ENCODE results near the gene COX8A.

COX8A gene

DNA sequence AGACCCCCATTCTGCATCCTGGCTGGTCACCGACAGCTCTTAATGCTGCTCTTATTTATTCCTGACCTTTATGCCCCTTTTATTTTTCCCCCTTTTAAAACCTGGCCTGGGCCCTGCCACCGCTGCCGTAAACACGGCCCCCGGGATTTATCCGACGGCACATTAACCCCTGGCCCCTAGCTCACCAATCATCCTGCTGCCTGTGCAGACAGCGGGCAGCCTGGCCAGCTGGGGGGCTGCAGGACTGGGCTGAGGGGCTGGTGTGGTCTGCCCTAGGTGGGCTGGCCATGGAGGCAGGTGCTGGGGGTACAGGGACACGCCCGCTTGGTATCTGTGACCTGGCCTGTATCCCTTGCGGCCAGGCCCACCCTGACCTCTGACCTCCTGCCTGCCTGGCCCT is 39.9 kb downstream of the COX8A start:
- Histone ChIP-seq H3K79me2 (ENCODE audit: insufficient read depth, low read length) (no peaks in the 10 kb centered on the region), H3K4me1 (ENCODE audit: insufficient read depth, low read length, poor library complexity, severe bottlenecking) (no peaks in the 10 kb centered on the region), H2AFZ (ENCODE audit: low read length) (no peak overlapping the region), H3K4me3 (ENCODE audit: low read length, poor library complexity, severe bottlenecking) (no peak overlapping the region), H3K36me3 (ENCODE audit: insufficient read depth, low read length) (no peaks in the 10 kb centered on the region), H3K4me2 (ENCODE audit: low read depth, low read length, poor library complexity, severe bottlenecking) (no peak overlapping the region), H3K9me2 (replicated peaks; ENCODE audit: low read depth, low read length) (no peaks in the 10 kb centered on the region), H3F3A (ENCODE audit: low read depth) (no peaks in the 10 kb centered on the region), H3K27me3 (ENCODE audit: insufficient read depth, low read length, poor library complexity, severe bottlenecking) (no peaks in the 10 kb centered on the region), H3K9me3 (ENCODE audit: insufficient read depth, low read depth, low read length) (no peaks in the 10 kb centered on the region), H4K20me1 (ENCODE audit: insufficient read depth, low read length, poor library complexity, severe bottlenecking) (no peaks in the 10 kb centered on the region), H3K9ac (ENCODE audit: low read depth, low read length, poor library complexity, severe bottlenecking) (no peak overlapping the region)
- TF ChIP-seq CTCF (conservative IDR thresholded peaks at IDR 0.05; ENCODE audit: low read length) (no peak), EZH2phosphoT487 (IDR thresholded peaks at IDR 0.05; ENCODE audit: borderline replicate concordance) (no peak)

- Histone ChIP-seq H3K9me2 (replicated peaks; ENCODE audit: low read depth, low read length) (no peaks in the 10 kb centered on the region), H3K9ac (ENCODE audit: low read depth, low read length, poor library complexity, severe bottlenecking) (no peak overlapping the region), H3K36me3 (ENCODE audit: insufficient read depth, low read length) (no peaks in the 10 kb centered on the region), H3K27me3 (ENCODE audit: insufficient read depth, low read length, poor library complexity, severe bottlenecking) (no peaks in the 10 kb centered on the region), H3K4me3 (ENCODE audit: low read length, poor library complexity, severe bottlenecking) (no peak overlapping the region), H3K79me2 (ENCODE audit: insufficient read depth, low read length) (no peaks in the 10 kb centered on the region), H3F3A (ENCODE audit: low read depth) (no peaks in the 10 kb centered on the region), H3K9me3 (ENCODE audit: insufficient read depth, low read depth, low read length) (no peaks in the 10 kb centered on the region), H4K20me1 (ENCODE audit: insufficient read depth, low read length, poor library complexity, severe bottlenecking) (no peaks in the 10 kb centered on the region), H3K4me1 (ENCODE audit: insufficient read depth, low read length, poor library complexity, severe bottlenecking) (no peaks in the 10 kb centered on the region), H3K4me2 (ENCODE audit: low read depth, low read length, poor library complexity, severe bottlenecking) (no peak overlapping the region), H2AFZ (ENCODE audit: low read length) (no peak overlapping the region)
- TF ChIP-seq CTCF (conservative IDR thresholded peaks at IDR 0.05; ENCODE audit: low read length) (no peak), EZH2phosphoT487 (IDR thresholded peaks at IDR 0.05; ENCODE audit: borderline replicate concordance) (no peak)
These were observed 41.1 kb downstream of the COX8A start for GRCh38 chr11:64015510-64015909.

DNA sequence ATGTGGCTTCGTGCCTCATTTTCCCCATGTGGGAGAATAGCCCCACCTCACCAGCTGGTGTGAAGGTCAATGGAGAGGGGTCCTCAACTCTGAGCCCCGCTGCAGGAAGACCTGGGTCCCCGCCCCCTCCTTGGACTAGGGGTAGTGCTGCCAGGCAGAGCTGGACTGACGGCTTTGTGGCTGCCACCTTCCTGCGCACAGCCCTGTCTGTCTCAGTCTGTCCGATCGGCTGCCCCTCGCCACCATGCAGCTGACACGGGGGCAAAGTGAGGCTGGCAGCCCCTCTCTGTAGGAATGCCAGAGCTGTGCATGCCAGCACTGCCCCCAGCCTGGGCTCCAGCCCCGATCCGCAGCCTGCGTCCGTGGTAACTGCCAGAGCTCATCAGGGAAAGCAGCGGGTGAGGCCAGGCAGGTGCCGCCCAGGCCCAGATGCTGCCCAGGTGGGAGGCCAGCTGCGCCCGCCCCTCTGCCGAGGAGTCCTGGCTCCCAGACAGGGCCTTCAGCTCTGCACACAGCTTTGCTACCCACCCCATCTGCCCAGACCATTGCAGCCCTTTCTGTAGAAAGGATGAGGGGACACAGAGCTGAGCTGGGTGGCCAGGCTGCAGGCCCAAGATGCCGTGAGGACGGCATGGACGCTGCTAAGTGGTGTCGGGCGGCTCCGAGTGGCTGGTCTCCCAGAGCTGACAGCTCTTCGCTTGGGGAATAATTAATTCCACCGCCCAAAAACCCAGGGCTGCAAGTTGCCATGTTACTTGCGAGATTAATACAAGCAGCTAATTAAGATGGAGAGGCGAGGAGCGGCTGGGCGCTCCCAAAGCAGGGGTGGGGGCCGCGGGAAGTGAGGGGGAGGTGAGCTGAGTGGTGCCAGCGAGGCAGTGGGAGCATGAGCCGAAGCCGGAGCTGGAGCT is 41.8 kb downstream of the COX8A start:
- Histone ChIP-seq H3K27me3 (ENCODE audit: insufficient read depth, low read length, poor library complexity, severe bottlenecking) (no peaks in the 10 kb centered on the region), H3K79me2 (ENCODE audit: insufficient read depth, low read length) (no peaks in the 10 kb centered on the region), H2AFZ (ENCODE audit: low read length) (no peak overlapping the region), H3K4me3 (ENCODE audit: low read length, poor library complexity, severe bottlenecking) (no peak overlapping the region), H3K36me3 (ENCODE audit: insufficient read depth, low read length) (no peaks in the 10 kb centered on the region), H3K9ac (ENCODE audit: low read depth, low read length, poor library complexity, severe bottlenecking) (no peak overlapping the region), H3K9me3 (ENCODE audit: insufficient read depth, low read depth, low read length) (no peaks in the 10 kb centered on the region), H3K9me2 (replicated peaks; ENCODE audit: low read depth, low read length) (no peaks in the 10 kb centered on the region), H4K20me1 (ENCODE audit: insufficient read depth, low read length, poor library complexity, severe bottlenecking) (no peaks in the 10 kb centered on the region), H3F3A (ENCODE audit: low read depth) (no peaks in the 10 kb centered on the region), H3K4me1 (ENCODE audit: insufficient read depth, low read length, poor library complexity, severe bottlenecking) (no peaks in the 10 kb centered on the region), H3K4me2 (ENCODE audit: low read depth, low read length, poor library complexity, severe bottlenecking) (no peak overlapping the region)
- TF ChIP-seq CTCF (conservative IDR thresholded peaks at IDR 0.05; ENCODE audit: low read length) (no peak), EZH2phosphoT487 (IDR thresholded peaks at IDR 0.05; ENCODE audit: borderline replicate concordance) (no peak)
